GM12875 (cell line): ENCODE data around the gene RTL10.
A peak's percentile ranks its signal among the peaks of the same experiment; 100 is the strongest.

Experiments
- H3K4me3 ChIP-seq: one replicate; pipeline ENCODE4 v1.5.1; 2011; ENCODE audit warnings: low read depth, low read length, control low read depth
- CTCF ChIP-seq: IDR thresholded peaks from 2 replicates; pipeline ENCODE4 v1.5.1; 2011; ENCODE audit warnings: low read depth, mild to moderate bottlenecking, control low read depth, inconsistent platforms, low read length, moderate library complexity, borderline replicate concordance; ENCODE audit not compliant: insufficient read depth

RTL10 gene

GRCh38 chr22:19864538-19865106 lies 9.9 kb upstream of the RTL10 start:
- no peak overlapping the region for H3K4me3 ChIP-seq
- no peak for TF ChIP-seq CTCF

GRCh38 chr22:19863571-19863970 lies 8.9 kb upstream of the RTL10 start:
- no peak for TF ChIP-seq CTCF
- H3K4me3 ChIP-seq = no peak overlapping the region

GRCh38 chr22:19862619-19863246 lies 8.1 kb upstream of the RTL10 start:
- TF ChIP-seq CTCF = no peak
- no peak overlapping the region for H3K4me3 ChIP-seq

- no peak overlapping the region for H3K4me3 ChIP-seq
- no peak for TF ChIP-seq CTCF
Observed at GRCh38 chr22:19859861-19860510, 5.3 kb upstream of the RTL10 start.

- no peak for TF ChIP-seq CTCF
- H3K4me3 ChIP-seq = no peak overlapping the region
Observed at GRCh38 chr22:19857382-19857781, 2.7 kb upstream of the RTL10 start.

DNA sequence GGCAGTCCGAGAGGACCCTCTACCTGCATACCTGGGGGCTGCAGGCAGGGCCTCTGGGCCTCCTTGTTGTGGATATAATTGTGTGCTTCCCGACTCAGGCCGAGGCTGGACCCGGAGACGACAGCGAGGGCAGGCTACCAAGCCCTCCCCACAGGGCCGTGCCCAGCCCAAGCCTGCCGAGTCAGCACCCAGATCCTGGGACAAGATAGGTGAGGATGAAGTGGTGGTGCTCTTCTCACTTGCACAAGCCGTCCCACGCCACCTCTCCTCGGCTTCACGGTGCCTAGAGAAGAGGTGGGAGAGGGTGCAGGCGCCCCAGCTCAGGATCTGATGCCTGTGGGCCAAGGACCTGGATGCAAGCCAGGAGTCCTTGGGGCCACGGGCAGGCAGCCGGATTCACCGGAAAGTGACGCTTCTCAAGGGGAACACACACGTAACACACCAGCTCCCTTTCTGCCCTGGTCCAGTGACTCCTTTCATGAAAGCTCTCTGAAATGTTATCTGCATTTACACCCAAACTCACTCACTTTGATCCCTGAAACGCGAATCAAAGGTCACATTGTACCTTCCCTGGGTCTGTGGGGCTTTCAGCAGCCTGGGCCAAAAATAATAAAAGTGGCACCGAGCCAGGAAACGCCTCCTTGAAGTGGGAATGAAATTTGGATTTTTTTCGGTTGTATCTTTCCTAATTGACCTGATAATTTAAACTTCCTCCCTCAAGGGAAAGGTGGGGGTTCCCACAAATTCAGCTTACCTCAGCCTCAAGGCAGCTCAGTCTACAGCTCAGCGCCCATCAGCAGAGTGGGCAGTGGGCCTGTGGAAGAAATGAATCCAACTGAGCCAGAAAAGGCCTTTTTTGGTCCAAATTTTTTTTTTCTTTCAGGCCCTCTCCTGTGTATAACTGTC lies 1.1 kb upstream of the RTL10 start:
- TF ChIP-seq CTCF = no peak
- H3K4me3 ChIP-seq = peak overlapping the region; percentile 95
